ENCODE results near the gene MACROD2. TPM values are rescaled to one million over a fixed set of nuclear protein-coding genes. Genes with fewer than 3 reads are reported as not detected.

The MACROD2 gene
- polyA plus RNA-seq, 2 of the 4 experiments (the other 2 are of a cell fraction), result 0.96 to 1.3 TPM

DNA sequence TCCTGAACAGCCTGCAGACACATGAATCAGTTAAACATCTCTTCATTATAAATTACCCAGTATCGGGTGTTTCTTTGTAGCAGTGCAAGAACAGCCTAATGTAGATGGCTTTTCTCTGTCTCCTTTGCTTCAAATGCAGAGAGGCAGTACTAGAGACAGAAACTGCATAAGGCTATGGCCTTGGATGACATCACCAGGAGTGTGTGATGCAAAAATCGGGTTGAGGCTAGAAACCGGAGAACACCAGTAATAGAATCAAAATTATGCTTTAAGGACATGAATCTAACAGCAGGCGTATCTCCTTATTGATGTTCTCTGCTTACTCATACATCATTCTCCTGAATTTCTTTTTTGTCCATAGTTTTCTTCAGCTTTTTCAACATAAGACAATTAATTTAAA lies 391.4 kb downstream of the MACROD2 start:
- H3K4me3 ChIP-seq, result no peak overlapping the region
- no peak overlapping the region for H3K27ac ChIP-seq
- FAIRE-seq, result no peak
- DNase-seq (ENCODE audit: low read depth in 1 of 2, low spot score in 1 of 2), result no peak
- H3K4me2 ChIP-seq, result no peak overlapping the region
- CTCF ChIA-PET, result no interaction called here
- no peak for ATAC-seq
- POLR2A ChIA-PET, result no interaction called here
- 68% methylated on average over 4 of the region's 4 CpGs for WGBS (ENCODE audit: missing lambda C conversion rate)
- peaks cover 33% of the 10 kb centered on the region for H3K9me3 ChIP-seq
- TF ChIP-seq, protein P1, sequence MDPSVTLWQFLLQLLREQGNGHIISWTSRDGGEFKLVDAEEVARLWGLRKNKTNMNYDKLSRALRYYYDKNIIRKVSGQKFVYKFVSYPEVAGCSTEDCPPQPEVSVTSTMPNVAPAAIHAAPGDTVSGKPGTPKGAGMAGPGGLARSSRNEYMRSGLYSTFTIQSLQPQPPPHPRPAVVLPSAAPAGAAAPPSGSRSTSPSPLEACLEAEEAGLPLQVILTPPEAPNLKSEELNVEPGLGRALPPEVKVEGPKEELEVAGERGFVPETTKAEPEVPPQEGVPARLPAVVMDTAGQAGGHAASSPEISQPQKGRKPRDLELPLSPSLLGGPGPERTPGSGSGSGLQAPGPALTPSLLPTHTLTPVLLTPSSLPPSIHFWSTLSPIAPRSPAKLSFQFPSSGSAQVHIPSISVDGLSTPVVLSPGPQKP (IDR thresholded peaks at IDR 0.05; ENCODE audit: low read depth, low read length), result no peak
- TF ChIP-seq NR3C1 (IDR thresholded peaks at IDR 0.05) (no peak), SMC3 (IDR thresholded peaks at IDR 0.05) (no peak), RFX5 (IDR thresholded peaks at IDR 0.05) (no peak), CHD2 (IDR thresholded peaks at IDR 0.05; ENCODE audit: low read length, partially characterized antibody) (no peak), EHF (CRISPR knock-in tag; IDR thresholded peaks at IDR 0.05) (no peak), KDM1A (IDR thresholded peaks at IDR 0.05; ENCODE audit: low read depth) (no peak), ESRRA (IDR thresholded peaks at IDR 0.05; ENCODE audit: borderline replicate concordance, low read length) (no peak), TFCP2L1 (CRISPR knock-in tag; IDR thresholded peaks at IDR 0.05) (no peak), FOSL2 (IDR thresholded peaks at IDR 0.05) (no peak), FOSL2 (CRISPR knock-in tag; IDR thresholded peaks at IDR 0.05) (no peak), HDAC2 (IDR thresholded peaks at IDR 0.05) (no peak), MAFK (IDR thresholded peaks at IDR 0.05; ENCODE audit: partially characterized antibody) (no peak), POLR2AphosphoS2 (conservative IDR thresholded peaks at IDR 0.05; ENCODE audit: low read length) (no peak)
- H3K4me1 ChIP-seq, result no peaks in the 10 kb centered on the region

DNA sequence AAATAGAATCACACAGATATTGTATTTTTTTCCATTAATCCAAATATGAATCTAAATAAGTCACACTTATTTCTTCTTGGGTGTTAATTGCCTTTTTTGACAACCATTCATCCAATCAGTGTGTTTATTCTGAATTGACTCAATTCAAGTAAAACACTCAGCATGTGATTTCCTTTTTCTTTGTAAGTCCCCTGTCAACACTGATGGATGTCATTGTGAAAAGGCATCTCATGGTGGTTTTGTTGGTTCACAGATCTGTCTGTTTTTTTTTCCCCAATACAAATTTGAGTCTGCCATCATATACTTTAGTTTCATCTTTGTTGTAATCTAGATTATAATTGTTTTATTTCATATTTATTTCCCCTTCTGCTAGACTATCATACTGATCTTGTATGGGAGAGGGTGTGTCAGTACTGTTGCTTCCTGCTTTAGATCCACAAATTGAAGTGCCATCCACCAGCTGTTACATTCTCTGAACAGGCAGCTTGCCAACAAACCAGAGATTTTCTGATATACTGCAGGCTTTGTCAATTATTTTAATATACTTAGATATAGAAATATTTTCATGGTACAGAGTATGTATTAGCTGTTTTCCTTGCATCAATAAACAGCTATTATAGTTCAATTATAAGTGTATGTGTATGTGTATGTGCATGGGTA lies 406.3 kb downstream of the MACROD2 start:
- TF ChIP-seq ZNF302 (CRISPR knock-in tag; IDR thresholded peaks at IDR 0.05) (no peak), TP53 (CRISPR knock-in tag; IDR thresholded peaks at IDR 0.05) (no peak), FOSB (CRISPR knock-in tag; IDR thresholded peaks at IDR 0.05) (no peak), EHMT2 (IDR thresholded peaks at IDR 0.05; ENCODE audit: low read depth) (no peak), CHD4 (IDR thresholded peaks at IDR 0.05; ENCODE audit: borderline replicate concordance) (no peak), BHLHE40 (IDR thresholded peaks at IDR 0.05; ENCODE audit: low read depth, low read length) (no peak), RAD21 (conservative IDR thresholded peaks at IDR 0.05 in 1 of 2, IDR thresholded peaks at IDR 0.05 in 1 of 2) (no peak), TFCP2L1 (CRISPR knock-in tag; IDR thresholded peaks at IDR 0.05) (no peak), GATA3 (IDR thresholded peaks at IDR 0.05; ENCODE audit: borderline replicate concordance) (no peak)
- TF ChIP-seq, protein P2, sequence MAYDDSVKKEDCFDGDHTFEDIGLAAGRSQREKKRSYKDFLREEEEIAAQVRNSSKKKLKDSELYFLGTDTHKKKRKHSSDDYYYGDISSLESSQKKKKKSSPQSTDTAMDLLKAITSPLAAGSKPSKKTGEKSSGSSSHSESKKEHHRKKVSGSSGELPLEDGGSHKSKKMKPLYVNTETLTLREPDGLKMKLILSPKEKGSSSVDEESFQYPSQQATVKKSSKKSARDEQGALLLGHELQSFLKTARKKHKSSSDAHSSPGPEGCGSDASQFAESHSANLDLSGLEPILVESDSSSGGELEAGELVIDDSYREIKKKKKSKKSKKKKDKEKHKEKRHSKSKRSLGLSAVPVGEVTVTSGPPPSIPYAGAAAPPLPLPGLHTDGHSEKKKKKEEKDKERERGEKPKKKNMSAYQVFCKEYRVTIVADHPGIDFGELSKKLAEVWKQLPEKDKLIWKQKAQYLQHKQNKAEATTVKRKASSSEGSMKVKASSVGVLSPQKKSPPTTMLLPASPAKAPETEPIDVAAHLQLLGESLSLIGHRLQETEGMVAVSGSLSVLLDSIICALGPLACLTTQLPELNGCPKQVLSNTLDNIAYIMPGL (CRISPR knock-in tag; IDR thresholded peaks at IDR 0.05; ENCODE audit: borderline replicate concordance), result no peak
- POLR2A ChIA-PET, result no interaction called here
- H3K4me1 ChIP-seq, result peaks cover 11% of the 10 kb centered on the region
- H3K4me3 ChIP-seq, result no peak overlapping the region
- no peaks in the 10 kb centered on the region for H3K9me3 ChIP-seq
- FAIRE-seq (peak; percentile 81), DNase-seq (ENCODE audit: low read depth in 1 of 2, low spot score in 1 of 2) (no peak), ATAC-seq (no peak)
- CTCF ChIA-PET, result no interaction called here
- H3K27ac ChIP-seq, result no peak overlapping the region
- no peak overlapping the region for H3K4me2 ChIP-seq

DNA sequence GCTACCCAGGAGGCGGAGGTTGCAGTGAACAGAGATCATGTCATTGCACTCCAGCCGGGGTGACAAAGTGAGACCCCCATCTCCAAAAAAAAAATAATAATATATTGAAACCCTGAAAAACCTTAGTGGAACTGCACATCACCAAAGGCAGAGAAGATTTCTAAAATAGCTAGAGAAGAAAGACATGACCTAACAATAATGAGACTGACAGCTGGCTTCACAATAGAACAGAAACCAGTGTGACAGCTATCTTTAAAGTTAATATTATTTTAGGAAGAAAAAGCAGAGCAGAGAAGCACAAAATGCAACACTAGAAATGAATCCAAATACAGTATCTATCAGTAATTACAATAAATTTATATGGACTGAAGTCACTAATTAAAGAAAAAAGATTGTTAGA lies 409.2 kb downstream of the MACROD2 start:
- POLR2A ChIA-PET, result no interaction called here
- H3K4me1 ChIP-seq, result peaks cover 25% of the 10 kb centered on the region
- H3K9me3 ChIP-seq, result no peaks in the 10 kb centered on the region
- TF ChIP-seq PHF8 (IDR thresholded peaks at IDR 0.05; ENCODE audit: borderline replicate concordance, low read depth) (no peak), NFE2L2 (conservative IDR thresholded peaks at IDR 0.05; ENCODE audit: low read length) (no peak), POLR2AphosphoS2 (conservative IDR thresholded peaks at IDR 0.05; ENCODE audit: low read length) (no peak), MAFK (IDR thresholded peaks at IDR 0.05; ENCODE audit: partially characterized antibody) (no peak), GATA3 (IDR thresholded peaks at IDR 0.05; ENCODE audit: borderline replicate concordance) (no peak), ZSCAN20 (CRISPR knock-in tag; IDR thresholded peaks at IDR 0.05) (no peak), ZC3H11A (IDR thresholded peaks at IDR 0.05) (no peak)
- TF ChIP-seq, protein P3, sequence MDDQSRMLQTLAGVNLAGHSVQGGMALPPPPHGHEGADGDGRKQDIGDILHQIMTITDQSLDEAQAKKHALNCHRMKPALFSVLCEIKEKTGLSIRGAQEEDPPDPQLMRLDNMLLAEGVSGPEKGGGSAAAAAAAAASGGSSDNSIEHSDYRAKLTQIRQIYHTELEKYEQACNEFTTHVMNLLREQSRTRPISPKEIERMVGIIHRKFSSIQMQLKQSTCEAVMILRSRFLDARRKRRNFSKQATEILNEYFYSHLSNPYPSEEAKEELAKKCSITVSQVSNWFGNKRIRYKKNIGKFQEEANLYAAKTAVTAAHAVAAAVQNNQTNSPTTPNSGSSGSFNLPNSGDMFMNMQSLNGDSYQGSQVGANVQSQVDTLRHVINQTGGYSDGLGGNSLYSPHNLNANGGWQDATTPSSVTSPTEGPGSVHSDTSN (IDR thresholded peaks at IDR 0.05), result no peak
- TF ChIP-seq, protein P2 (CRISPR knock-in tag; IDR thresholded peaks at IDR 0.05; ENCODE audit: borderline replicate concordance), result no peak
- H3K4me3 ChIP-seq, result no peak overlapping the region
- FAIRE-seq (no peak), ATAC-seq (no peak), DNase-seq (ENCODE audit: low read depth in 1 of 2, low spot score in 1 of 2) (no peak)
- no peak overlapping the region for H3K27ac ChIP-seq
- WGBS (ENCODE audit: missing lambda C conversion rate), result 94% methylated on average over 2 of the region's 2 CpGs
- CTCF ChIA-PET, result interaction anchor here (3.7 kb wide), 1 partner anchor 67 kb away, joined by 16 read pairs; the partner anchor contains the start of gene FLRT3
- H3K4me2 ChIP-seq, result no peak overlapping the region

Data from A549 (cell line).